ENCODE measurements around the gene TRIM2.

GRCh38 chr4:153223427-153223801 lies 19.2 kb downstream of the TRIM2 start:
- TF ChIP-seq, protein P1, sequence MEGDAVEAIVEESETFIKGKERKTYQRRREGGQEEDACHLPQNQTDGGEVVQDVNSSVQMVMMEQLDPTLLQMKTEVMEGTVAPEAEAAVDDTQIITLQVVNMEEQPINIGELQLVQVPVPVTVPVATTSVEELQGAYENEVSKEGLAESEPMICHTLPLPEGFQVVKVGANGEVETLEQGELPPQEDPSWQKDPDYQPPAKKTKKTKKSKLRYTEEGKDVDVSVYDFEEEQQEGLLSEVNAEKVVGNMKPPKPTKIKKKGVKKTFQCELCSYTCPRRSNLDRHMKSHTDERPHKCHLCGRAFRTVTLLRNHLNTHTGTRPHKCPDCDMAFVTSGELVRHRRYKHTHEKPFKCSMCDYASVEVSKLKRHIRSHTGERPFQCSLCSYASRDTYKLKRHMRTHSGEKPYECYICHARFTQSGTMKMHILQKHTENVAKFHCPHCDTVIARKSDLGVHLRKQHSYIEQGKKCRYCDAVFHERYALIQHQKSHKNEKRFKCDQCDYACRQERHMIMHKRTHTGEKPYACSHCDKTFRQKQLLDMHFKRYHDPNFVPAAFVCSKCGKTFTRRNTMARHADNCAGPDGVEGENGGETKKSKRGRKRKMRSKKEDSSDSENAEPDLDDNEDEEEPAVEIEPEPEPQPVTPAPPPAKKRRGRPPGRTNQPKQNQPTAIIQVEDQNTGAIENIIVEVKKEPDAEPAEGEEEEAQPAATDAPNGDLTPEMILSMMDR (IDR thresholded peaks at IDR 0.05; ENCODE audit: low read depth, low read length, poor library complexity, severe bottlenecking): no peak
- no peak for TF ChIP-seq EZH2phosphoT487 (IDR thresholded peaks at IDR 0.05; ENCODE audit: borderline replicate concordance, low read length)

All from DOHH2 (cell line).